CD4-positive, alpha-beta T cell (primary cell): Measurements from ENCODE around the gene IGSF23. TPM values are rescaled to one million over a fixed set of nuclear protein-coding genes. Genes with fewer than 3 reads are reported as not detected.

Source experiments
- ATAC-seq: fragments of 200-7000 bp; cut with Tn5 transposase; one replicate; pipeline ENCODE4 v1.10.0; 2022; ENCODE audit warnings: mild to moderate bottlenecking; ENCODE audit not compliant: poor library complexity
- CTCF ChIA-PET: fragments of 350-600 bp; sonication (Branson Sonifier 250); formaldehyde crosslinking; loops from one replicate; lab custom pipeline; 2021; ENCODE audit warnings: antibody characterized with exemption, inconsistent platforms; lab: Charles Lee
- POLR2A ChIA-PET: fragments of 350-600 bp; sonication (Branson Sonifier 250); formaldehyde crosslinking; loops from one replicate; lab custom pipeline; 2021; ENCODE audit warnings: antibody characterized with exemption, inconsistent platforms; lab: Charles Lee
- DNase-seq, 14 experiments: peaks; one replicate each; pipeline ENCODE4 v3.0.0-alpha.2; 2013 to 2020; ENCODE audit warnings: mixed read lengths in 2 of 14
- H3K27ac ChIP-seq, 2 donors: one replicate each; pipeline versions ENCODE4 v1.5.1 to v1.7.0; 2013; ENCODE audit warnings: low read length in 2 of 2, low read depth in 1 of 2, mild to moderate bottlenecking in 1 of 2
- H3K27me3 ChIP-seq, 2 experiments: 1 replicate in 1 of 2; 2 replicates in 1 of 2; pipeline versions ENCODE4 v1.6.1 to v1.7.0; 2013; ENCODE audit warnings: low read length in 2 of 2, control low read depth in 1 of 2, mild to moderate bottlenecking in 1 of 2, moderate library complexity in 1 of 2; ENCODE audit not compliant: insufficient read depth in 2 of 2, control insufficient read depth in 1 of 2
- H3K36me3 ChIP-seq: one replicate; pipeline ENCODE4 v1.6.1; 2013; ENCODE audit warnings: low read length, control low read depth; ENCODE audit not compliant: insufficient read depth
- H3K4me1 ChIP-seq: one replicate; pipeline ENCODE4 v1.6.1; 2013; ENCODE audit warnings: low read length, control low read depth; ENCODE audit not compliant: insufficient read depth
- H3K4me3 ChIP-seq: one replicate; pipeline ENCODE4 v1.5.1; 2013; ENCODE audit warnings: mild to moderate bottlenecking, low read length, moderate library complexity
- H3K9me3 ChIP-seq, 2 experiments: 1 replicate in 1 of 2; 2 replicates in 1 of 2; pipeline versions ENCODE4 v1.6.1 to v1.7.0; 2013; ENCODE audit warnings: low read length in 2 of 2, mild to moderate bottlenecking in 2 of 2, control low read depth in 1 of 2, moderate library complexity in 1 of 2; ENCODE audit not compliant: control insufficient read depth in 1 of 2, insufficient read depth in 1 of 2
- H3K27ac Mint-ChIP-seq: one replicate; pipeline ENCODE4 v1.8.0; 2020; ENCODE audit warnings: mixed read lengths
- H3K27me3 Mint-ChIP-seq: one replicate; pipeline ENCODE4 v1.8.0; 2021; ENCODE audit warnings: mixed read lengths
- H3K36me3 Mint-ChIP-seq: one replicate; pipeline ENCODE4 v1.8.0; 2021; ENCODE audit warnings: low read depth, mixed read lengths
- H3K4me1 Mint-ChIP-seq: one replicate; pipeline ENCODE4 v1.8.0; 2021; ENCODE audit warnings: low read depth, mixed read lengths
- H3K4me3 Mint-ChIP-seq: one replicate; pipeline ENCODE4 v1.8.0; 2020; ENCODE audit warnings: mild to moderate bottlenecking, mixed read lengths
- H3K9me3 Mint-ChIP-seq: one replicate; pipeline ENCODE4 v1.8.0; 2020; ENCODE audit warnings: mixed read lengths
- intact Hi-C, 2 experiments: fragments of 100-400 bp; cut with DNase I in 1 of 2; cut with micrococcal nuclease in 1 of 2; formaldehyde crosslinking; loops; one replicate each; pipeline versions ENCODE4 v1.15.1 to v1.9.0; 2023 to 2025; cut with DNase I, micrococcal nuclease
- total RNA-seq, 174 experiments: library from RNA in 2 of 174; stranded (reverse) in 2 of 174; gene quantifications; one replicate each; pipeline ENCODE4 v1.2.3 and lab custom pipeline; 2021 to 2026
- TF ChIP-seq, protein P1 (sequence below): fragments of 200-600 bp; IDR thresholded peaks from one replicate; pipeline ENCODE4 v1.8.0; 2022; ENCODE audit warnings: antibody characterized with exemption, mild to moderate bottlenecking

Gene IGSF23
- total RNA-seq, 2 experiments from 2014 or later: not detected

DNA sequence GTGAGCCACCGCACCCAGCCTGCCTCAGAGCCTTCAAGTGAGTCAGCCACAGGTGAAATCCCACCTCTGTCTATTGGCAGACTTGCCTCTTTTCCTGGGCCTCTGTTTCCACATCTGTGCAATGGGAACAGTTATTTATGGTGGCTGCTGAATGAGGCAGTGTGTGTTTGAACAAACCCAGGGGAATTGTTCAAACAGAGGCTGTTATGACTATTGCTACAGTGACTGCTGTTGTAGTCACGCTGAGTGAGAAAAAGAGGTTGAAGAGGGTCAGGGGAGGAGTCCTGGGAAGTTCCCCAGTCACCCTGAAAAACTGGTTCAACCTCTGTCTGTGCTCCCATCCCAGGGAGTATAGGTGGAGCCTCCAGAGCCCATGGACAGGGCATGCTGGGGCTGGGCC, 58.0 kb downstream of the IGSF23 start, which contains the start of gene CEACAM19:
TSS of gene CEACAM19 (plus strand) at position 83 of the 400 bp plus-strand sequence. CDS start 450 bp downstream, outside the sequence.
- TF ChIP-seq, protein P1, sequence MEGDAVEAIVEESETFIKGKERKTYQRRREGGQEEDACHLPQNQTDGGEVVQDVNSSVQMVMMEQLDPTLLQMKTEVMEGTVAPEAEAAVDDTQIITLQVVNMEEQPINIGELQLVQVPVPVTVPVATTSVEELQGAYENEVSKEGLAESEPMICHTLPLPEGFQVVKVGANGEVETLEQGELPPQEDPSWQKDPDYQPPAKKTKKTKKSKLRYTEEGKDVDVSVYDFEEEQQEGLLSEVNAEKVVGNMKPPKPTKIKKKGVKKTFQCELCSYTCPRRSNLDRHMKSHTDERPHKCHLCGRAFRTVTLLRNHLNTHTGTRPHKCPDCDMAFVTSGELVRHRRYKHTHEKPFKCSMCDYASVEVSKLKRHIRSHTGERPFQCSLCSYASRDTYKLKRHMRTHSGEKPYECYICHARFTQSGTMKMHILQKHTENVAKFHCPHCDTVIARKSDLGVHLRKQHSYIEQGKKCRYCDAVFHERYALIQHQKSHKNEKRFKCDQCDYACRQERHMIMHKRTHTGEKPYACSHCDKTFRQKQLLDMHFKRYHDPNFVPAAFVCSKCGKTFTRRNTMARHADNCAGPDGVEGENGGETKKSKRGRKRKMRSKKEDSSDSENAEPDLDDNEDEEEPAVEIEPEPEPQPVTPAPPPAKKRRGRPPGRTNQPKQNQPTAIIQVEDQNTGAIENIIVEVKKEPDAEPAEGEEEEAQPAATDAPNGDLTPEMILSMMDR: no peak
- Mint-ChIP-seq H3K4me3 (no peak within 1 kb of the TSS), H3K4me1 (no peaks in the 10 kb centered on the region), H3K27me3 (peaks cover 4% of the 10 kb centered on the region), H3K9me3 (no peaks in the 10 kb centered on the region), H3K36me3 (no peaks in the 10 kb centered on the region), H3K27ac (no peak within 1 kb of the TSS)
- H3K4me1 ChIP-seq: no peaks in the 10 kb centered on the region
- no peak within 1 kb of the TSS for H3K4me3 ChIP-seq
- ChIA-PET CTCF (interaction anchor here (0.7 kb wide), 1 partner anchor 641 kb away, joined by 3 read pairs; no protein-coding TSS in a partner anchor), POLR2A (no interaction called here)
- intact Hi-C loops: no loop called here
- no peak within 1 kb of the TSS for H3K27ac ChIP-seq
- H3K9me3 ChIP-seq: peaks cover 0 to 4% of the 10 kb centered on the region in 2 experiments
- ATAC-seq (no peak), DNase-seq (no peak)
- H3K27me3 ChIP-seq: no peaks in the 10 kb centered on the region
- H3K36me3 ChIP-seq: no peaks in the 10 kb centered on the region

GRCh38 chr19:44672226-44672625, 58.9 kb downstream of the IGSF23 start:
- Histone ChIP-seq H3K27me3 (no peaks in the 10 kb centered on the region), H3K4me3 (no peak overlapping the region), H3K36me3 (no peaks in the 10 kb centered on the region), H3K4me1 (no peaks in the 10 kb centered on the region), H3K9me3 (peaks cover 0 to 4% of the 10 kb centered on the region in 2 experiments), H3K27ac (no peak overlapping the region)
- Mint-ChIP-seq H3K36me3 (no peaks in the 10 kb centered on the region), H3K4me1 (no peaks in the 10 kb centered on the region), H3K4me3 (no peak overlapping the region), H3K9me3 (no peaks in the 10 kb centered on the region), H3K27ac (no peak overlapping the region), H3K27me3 (peaks cover 4% of the 10 kb centered on the region)
- no peak for ATAC-seq
- CTCF ChIA-PET: no interaction called here
- intact Hi-C loops: no loop called here
- POLR2A ChIA-PET: no interaction called here
- TF ChIP-seq, protein P1: no peak
- DNase-seq: no peak

DNA sequence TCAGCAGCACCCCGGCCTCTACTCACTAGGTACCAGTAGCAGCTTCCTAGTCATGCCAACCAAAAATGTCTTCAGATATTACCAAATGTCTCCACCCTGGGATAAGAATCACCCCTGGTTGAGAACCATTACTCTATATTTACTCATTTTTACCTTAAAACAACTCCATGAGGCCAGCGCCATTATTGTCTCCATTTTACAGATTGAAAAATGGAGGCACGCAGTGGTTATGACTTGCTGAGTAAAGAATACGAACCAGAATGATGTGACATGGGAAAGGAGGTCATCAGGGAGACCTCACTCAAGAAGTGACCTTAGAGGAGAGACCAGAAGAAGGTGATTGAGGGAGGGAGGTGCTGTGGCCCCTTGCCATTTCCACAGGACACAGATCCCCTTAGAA, 60.1 kb downstream of the IGSF23 start:
- Histone ChIP-seq H3K4me3 (no peak overlapping the region), H3K27ac (no peak overlapping the region), H3K36me3 (no peaks in the 10 kb centered on the region), H3K9me3 (peaks cover 0 to 4% of the 10 kb centered on the region in 2 experiments), H3K4me1 (no peaks in the 10 kb centered on the region), H3K27me3 (no peaks in the 10 kb centered on the region)
- Mint-ChIP-seq H3K27ac (no peak overlapping the region), H3K4me1 (no peaks in the 10 kb centered on the region), H3K9me3 (no peaks in the 10 kb centered on the region), H3K36me3 (no peaks in the 10 kb centered on the region), H3K4me3 (no peak overlapping the region), H3K27me3 (peaks cover 4% of the 10 kb centered on the region)
- TF ChIP-seq, protein P1: no peak
- intact Hi-C loops: no loop called here
- DNase-seq (no peak), ATAC-seq (no peak)
- ChIA-PET CTCF (no interaction called here), POLR2A (no interaction called here)
